Ascending aorta (tissue), 2 donors: ENCODE data around the gene MND1. TPM values are rescaled to one million over a fixed set of nuclear protein-coding genes. Genes with fewer than 3 reads are reported as not detected.
A peak's percentile ranks its signal among the peaks of the same experiment; 100 is the strongest.

Experiments used
- DNase-seq, 2 donors: peaks; one replicate each; pipeline ENCODE4 v3.0.0-alpha.2; 2019; ENCODE audit warnings: low spot score in 2 of 2
- H3K27ac ChIP-seq, 2 donors: fragments of 200-600 bp; sonication (generic); one replicate each; pipeline ENCODE4 v1.5.1; 2016 to 2017; ENCODE audit warnings: mild to moderate bottlenecking in 1 of 2
- H3K27me3 ChIP-seq: fragments of 200-600 bp; sonication (generic); one replicate; pipeline ENCODE4 v1.5.1; 2017
- H3K36me3 ChIP-seq, 2 donors: fragments of 200-600 bp; sonication (generic); one replicate each; pipeline ENCODE4 v1.5.1; 2016
- H3K4me1 ChIP-seq, 2 donors: fragments of 200-600 bp; sonication (generic); one replicate each; pipeline ENCODE4 v1.5.1; 2016 to 2017; ENCODE audit warnings: mild to moderate bottlenecking in 1 of 2
- H3K4me3 ChIP-seq, 2 donors: fragments of 200-600 bp; sonication (generic); one replicate each; pipeline ENCODE4 v1.5.1; 2016 to 2017; ENCODE audit warnings: mild to moderate bottlenecking in 1 of 2
- H3K9me3 ChIP-seq, 2 donors: fragments of 200-600 bp; sonication (generic); one replicate each; pipeline ENCODE4 v1.5.1; 2016
- CTCF ChIP-seq, 3 experiments: fragments of 200-600 bp in 2 of 3; fragments of 450-650 bp in 1 of 3; sonication (generic) in 2 of 3; IDR thresholded peaks; one replicate each; pipeline ENCODE4 v1.5.1; 2016 to 2019; ENCODE audit warnings: antibody characterized with exemption in 3 of 3, mild to moderate bottlenecking in 1 of 3, moderate library complexity in 1 of 3
- intact Hi-C: fragments of 100-400 bp; cut with DNase I; formaldehyde crosslinking; loops from one replicate; pipeline ENCODE4 v1.15.1; 2023
- total RNA-seq: library from RNA; depleted of rRNA; stranded (reverse); fragments of >200 nt; gene quantifications from one replicate; pipeline ENCODE4 v1.1.0, GENCODE V29; 2016

MND1 gene
- total RNA-seq, 1 donor from 2014 or later: not detected

- TF ChIP-seq CTCF (IDR thresholded peaks at IDR 0.05): no peak
- intact Hi-C loops: loop anchor here (5.0 kb wide), 1 partner anchor 93 kb away; no protein-coding TSS in a partner anchor
- no peaks in the 10 kb centered on the region for H3K4me1 ChIP-seq
Observed at GRCh38 chr4:153314915-153315314, 29.6 kb upstream of the MND1 start.

GRCh38 chr4:153318696-153319320 lies 25.7 kb upstream of the MND1 start:
- intact Hi-C loops: loop anchor here (1.0 to 5.0 kb wide), 3 partner anchors 97 to 176 kb away; no protein-coding TSS in a partner anchor
- Histone ChIP-seq H3K4me1 (no peaks in the 10 kb centered on the region), H3K36me3 (peaks cover 0 to 14% of the 10 kb centered on the region in 2 donors), H3K27ac (no peak overlapping the region), H3K27me3 (no peaks in the 10 kb centered on the region), H3K9me3 (no peaks in the 10 kb centered on the region), H3K4me3 (no peak overlapping the region)
- no peak for DNase-seq
- TF ChIP-seq CTCF (IDR thresholded peaks at IDR 0.05): peak; percentile 52 to 63 (median 60)

More at GRCh38 chr4:153314915-153315314, 29.6 kb upstream of the MND1 start:
- no peak for DNase-seq
- peaks cover 0 to 6% of the 10 kb centered on the region in 2 donors for H3K36me3 ChIP-seq
- no peak overlapping the region for H3K27ac ChIP-seq
- H3K9me3 ChIP-seq: no peaks in the 10 kb centered on the region
- no peak overlapping the region for H3K4me3 ChIP-seq
- H3K27me3 ChIP-seq: no peaks in the 10 kb centered on the region

GRCh38 chr4:153322791-153323190 lies 21.7 kb upstream of the MND1 start:
- peaks cover 0 to 5% of the 10 kb centered on the region in 2 donors for H3K4me1 ChIP-seq
- no peaks in the 10 kb centered on the region for H3K9me3 ChIP-seq
- H3K4me3 ChIP-seq: no peak overlapping the region
- DNase-seq: no peak
- H3K36me3 ChIP-seq: peaks cover 0 to 8% of the 10 kb centered on the region in 2 donors
- H3K27me3 ChIP-seq: no peaks in the 10 kb centered on the region
- TF ChIP-seq CTCF (IDR thresholded peaks at IDR 0.05): no peak
- no peak overlapping the region for H3K27ac ChIP-seq
- intact Hi-C loops: no loop called here

- Histone ChIP-seq H3K9me3 (no peaks in the 10 kb centered on the region), H3K27ac (no peak overlapping the region), H3K4me3 (no peak overlapping the region), H3K36me3 (peaks cover 0 to 8% of the 10 kb centered on the region in 2 donors), H3K4me1 (peaks cover 0 to 5% of the 10 kb centered on the region in 2 donors), H3K27me3 (no peaks in the 10 kb centered on the region)
- no peak for DNase-seq
- no peak for TF ChIP-seq CTCF (IDR thresholded peaks at IDR 0.05)
- intact Hi-C loops: no loop called here
Observed at GRCh38 chr4:153324046-153324445, 20.4 kb upstream of the MND1 start.

- no peak for TF ChIP-seq CTCF (IDR thresholded peaks at IDR 0.05)
- Histone ChIP-seq H3K9me3 (no peaks in the 10 kb centered on the region), H3K4me3 (no peak overlapping the region), H3K36me3 (peaks cover 0 to 8% of the 10 kb centered on the region in 2 donors), H3K27me3 (no peaks in the 10 kb centered on the region), H3K27ac (no peak overlapping the region), H3K4me1 (peaks cover 0 to 5% of the 10 kb centered on the region in 2 donors)
- DNase-seq: no peak
- intact Hi-C loops: no loop called here
Observed at GRCh38 chr4:153325558-153325957, 18.9 kb upstream of the MND1 start.
